ENCODE results near the gene BMS1.

BMS1 gene

GRCh38 chr10:42875798-42876341 is 93.3 kb downstream of the BMS1 start:
- H3K27me3 ChIP-seq (ENCODE audit: insufficient read depth, low read length) = no peaks in the 10 kb centered on the region
- no peak for TF ChIP-seq EZH2 (IDR thresholded peaks at IDR 0.05; ENCODE audit: borderline replicate concordance, low read length)
- TF ChIP-seq, protein P1, sequence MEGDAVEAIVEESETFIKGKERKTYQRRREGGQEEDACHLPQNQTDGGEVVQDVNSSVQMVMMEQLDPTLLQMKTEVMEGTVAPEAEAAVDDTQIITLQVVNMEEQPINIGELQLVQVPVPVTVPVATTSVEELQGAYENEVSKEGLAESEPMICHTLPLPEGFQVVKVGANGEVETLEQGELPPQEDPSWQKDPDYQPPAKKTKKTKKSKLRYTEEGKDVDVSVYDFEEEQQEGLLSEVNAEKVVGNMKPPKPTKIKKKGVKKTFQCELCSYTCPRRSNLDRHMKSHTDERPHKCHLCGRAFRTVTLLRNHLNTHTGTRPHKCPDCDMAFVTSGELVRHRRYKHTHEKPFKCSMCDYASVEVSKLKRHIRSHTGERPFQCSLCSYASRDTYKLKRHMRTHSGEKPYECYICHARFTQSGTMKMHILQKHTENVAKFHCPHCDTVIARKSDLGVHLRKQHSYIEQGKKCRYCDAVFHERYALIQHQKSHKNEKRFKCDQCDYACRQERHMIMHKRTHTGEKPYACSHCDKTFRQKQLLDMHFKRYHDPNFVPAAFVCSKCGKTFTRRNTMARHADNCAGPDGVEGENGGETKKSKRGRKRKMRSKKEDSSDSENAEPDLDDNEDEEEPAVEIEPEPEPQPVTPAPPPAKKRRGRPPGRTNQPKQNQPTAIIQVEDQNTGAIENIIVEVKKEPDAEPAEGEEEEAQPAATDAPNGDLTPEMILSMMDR (IDR thresholded peaks at IDR 0.05; ENCODE audit: low read length) = no peak
- H3K9me2 ChIP-seq (ENCODE audit: low read depth, low read length) = no peaks in the 10 kb centered on the region
- no peaks in the 10 kb centered on the region for H3K9me3 ChIP-seq (ENCODE audit: low read length)
- no peaks in the 10 kb centered on the region for H3K36me3 ChIP-seq (ENCODE audit: insufficient read depth, low read length)
- no peaks in the 10 kb centered on the region for H4K20me1 ChIP-seq (ENCODE audit: insufficient read depth, low read length)
- H3K4me2 ChIP-seq (ENCODE audit: low read length) = no peak overlapping the region
- H3K9ac ChIP-seq (ENCODE audit: low read length) = no peak overlapping the region
- no peaks in the 10 kb centered on the region for H3F3A ChIP-seq (ENCODE audit: insufficient read depth, low read length)
- no peaks in the 10 kb centered on the region for H3K79me2 ChIP-seq (ENCODE audit: insufficient read depth, low read length)
- H3K27ac ChIP-seq (ENCODE audit: low read depth, low read length, poor library complexity, severe bottlenecking) = no peak overlapping the region
- no peak overlapping the region for H3K4me3 ChIP-seq (ENCODE audit: low read depth, low read length, poor library complexity, severe bottlenecking)
- no peak overlapping the region for H2AFZ ChIP-seq (ENCODE audit: low read length)
- H3K4me1 ChIP-seq (ENCODE audit: insufficient read depth, low read length, severe bottlenecking) = no peaks in the 10 kb centered on the region

DNA sequence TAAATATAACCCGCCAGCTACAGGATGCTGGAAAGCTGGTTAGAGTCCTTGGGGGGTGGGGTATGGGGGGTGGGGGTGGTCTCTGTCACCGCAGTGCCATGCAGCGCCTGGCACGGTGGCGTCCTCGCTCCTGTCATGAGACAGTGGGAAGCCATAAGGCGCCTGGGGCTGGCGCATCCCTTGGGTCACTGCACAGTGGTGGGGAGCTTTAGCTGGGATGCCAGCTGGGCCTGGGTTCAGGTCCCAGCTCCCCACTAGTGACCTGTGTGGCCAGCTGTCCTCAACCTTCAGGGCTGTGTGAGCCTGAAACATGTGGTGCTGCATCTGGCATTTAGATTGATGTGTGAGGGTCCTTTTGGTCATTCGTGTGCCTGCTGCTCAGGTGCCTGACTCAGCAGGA is 93.9 kb downstream of the BMS1 start:
- Histone ChIP-seq H3K36me3 (ENCODE audit: insufficient read depth, low read length) (no peaks in the 10 kb centered on the region), H2AFZ (ENCODE audit: low read length) (no peak overlapping the region), H4K20me1 (ENCODE audit: insufficient read depth, low read length) (no peaks in the 10 kb centered on the region), H3K4me3 (ENCODE audit: low read depth, low read length, poor library complexity, severe bottlenecking) (no peak overlapping the region), H3F3A (ENCODE audit: insufficient read depth, low read length) (no peaks in the 10 kb centered on the region), H3K4me1 (ENCODE audit: insufficient read depth, low read length, severe bottlenecking) (no peaks in the 10 kb centered on the region), H3K9me3 (ENCODE audit: low read length) (no peaks in the 10 kb centered on the region), H3K9ac (ENCODE audit: low read length) (no peak overlapping the region), H3K79me2 (ENCODE audit: insufficient read depth, low read length) (no peaks in the 10 kb centered on the region), H3K27me3 (ENCODE audit: insufficient read depth, low read length) (no peaks in the 10 kb centered on the region), H3K4me2 (ENCODE audit: low read length) (no peak overlapping the region), H3K27ac (ENCODE audit: low read depth, low read length, poor library complexity, severe bottlenecking) (no peak overlapping the region), H3K9me2 (ENCODE audit: low read depth, low read length) (no peaks in the 10 kb centered on the region)
- TF ChIP-seq, protein P1 (IDR thresholded peaks at IDR 0.05; ENCODE audit: low read length) = no peak
- no peak for TF ChIP-seq EZH2 (IDR thresholded peaks at IDR 0.05; ENCODE audit: borderline replicate concordance, low read length)

DNA sequence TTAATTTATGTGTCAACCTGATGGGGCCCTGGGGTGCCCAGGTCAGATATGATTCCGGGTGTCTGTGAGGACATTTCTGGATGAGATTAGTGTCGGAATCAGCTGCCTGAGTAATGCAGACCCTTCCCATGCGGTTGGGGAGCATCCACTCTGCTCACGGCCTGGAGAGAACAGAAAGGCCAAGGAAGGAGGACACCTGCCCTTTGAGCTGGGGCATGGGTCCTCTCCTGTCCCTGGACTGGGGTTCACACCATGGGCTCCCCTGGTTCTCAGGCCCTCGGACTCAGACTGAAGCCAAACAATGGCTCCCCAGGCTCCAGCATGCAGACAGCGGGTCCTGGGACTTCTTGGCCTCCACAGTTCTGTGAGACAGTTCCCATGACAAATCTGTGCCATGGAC is 94.3 kb downstream of the BMS1 start:
- no peaks in the 10 kb centered on the region for H3K27me3 ChIP-seq (ENCODE audit: insufficient read depth, low read length)
- no peaks in the 10 kb centered on the region for H3K9me3 ChIP-seq (ENCODE audit: low read length)
- TF ChIP-seq EZH2 (IDR thresholded peaks at IDR 0.05; ENCODE audit: borderline replicate concordance, low read length) = no peak
- TF ChIP-seq, protein P1 (IDR thresholded peaks at IDR 0.05; ENCODE audit: low read length) = no peak
- no peak overlapping the region for H2AFZ ChIP-seq (ENCODE audit: low read length)
- H3K27ac ChIP-seq (ENCODE audit: low read depth, low read length, poor library complexity, severe bottlenecking) = no peak overlapping the region
- H3K79me2 ChIP-seq (ENCODE audit: insufficient read depth, low read length) = no peaks in the 10 kb centered on the region
- H3K9me2 ChIP-seq (ENCODE audit: low read depth, low read length) = no peaks in the 10 kb centered on the region
- H3K9ac ChIP-seq (ENCODE audit: low read length) = no peak overlapping the region
- no peaks in the 10 kb centered on the region for H3K36me3 ChIP-seq (ENCODE audit: insufficient read depth, low read length)
- H3F3A ChIP-seq (ENCODE audit: insufficient read depth, low read length) = no peaks in the 10 kb centered on the region
- no peak overlapping the region for H3K4me3 ChIP-seq (ENCODE audit: low read depth, low read length, poor library complexity, severe bottlenecking)
- H3K4me1 ChIP-seq (ENCODE audit: insufficient read depth, low read length, severe bottlenecking) = no peaks in the 10 kb centered on the region
- H4K20me1 ChIP-seq (ENCODE audit: insufficient read depth, low read length) = no peaks in the 10 kb centered on the region
- H3K4me2 ChIP-seq (ENCODE audit: low read length) = no peak overlapping the region

All from OCI-LY1 (cell line).